MM.1S (cell line): ENCODE data around the gene KLHL15.
"Not testable (repeated sequence)": the region's sequence is repeated elsewhere in the genome, so short reads cannot be mapped to it uniquely, and the experiment has no call there.

Experiments
- DNase-seq: peaks from one replicate; pipeline ENCODE4 v3.0.0-alpha.2; 2015
- H2AFZ ChIP-seq: fragments of 300-600 bp; sonication (generic); 2 replicates; pipeline ENCODE4 v1.6.0; 2016; ENCODE audit warnings: antibody characterized with exemption, low read length
- H3F3A ChIP-seq: fragments of 300-600 bp; sonication (generic); 2 replicates; pipeline ENCODE4 v1.6.1; 2016; ENCODE audit warnings: mild to moderate bottlenecking, antibody characterized with exemption, low read length, moderate library complexity, mixed read lengths; ENCODE audit not compliant: insufficient read depth
- H3K27ac ChIP-seq: fragments of 300-600 bp; sonication (generic); 2 replicates; pipeline ENCODE4 v1.5.1; 2016; ENCODE audit warnings: mild to moderate bottlenecking, low read length
- H3K27me3 ChIP-seq: fragments of 300-600 bp; sonication (generic); replicated peaks from 2 replicates; pipeline ENCODE4 v1.6.0; 2016; ENCODE audit warnings: low read length; ENCODE audit not compliant: insufficient read depth
- H3K36me3 ChIP-seq: fragments of 300-600 bp; sonication (generic); replicated peaks from 2 replicates; pipeline ENCODE4 v1.6.1; 2016; ENCODE audit warnings: mild to moderate bottlenecking, low read length, mixed read lengths; ENCODE audit not compliant: insufficient read depth
- H3K4me1 ChIP-seq: fragments of 300-600 bp; sonication (generic); 2 replicates; pipeline ENCODE4 v1.6.1; 2016; ENCODE audit warnings: low read length, mixed read lengths
- H3K4me2 ChIP-seq: fragments of 300-600 bp; sonication (generic); 2 replicates; pipeline ENCODE4 v1.6.0; 2016; ENCODE audit warnings: low read depth, low read length
- H3K4me3 ChIP-seq: fragments of 300-600 bp; sonication (generic); 2 replicates; pipeline ENCODE4 v1.5.1; 2016; ENCODE audit warnings: low read length, mixed read lengths
- H3K79me2 ChIP-seq: fragments of 300-600 bp; sonication (generic); 2 replicates; pipeline ENCODE4 v1.6.1; 2016; ENCODE audit warnings: mixed run types, low read length, mixed read lengths
- H3K9ac ChIP-seq: fragments of 300-600 bp; sonication (generic); 2 replicates; pipeline ENCODE4 v1.6.1; 2016; ENCODE audit warnings: low read length, mixed read lengths
- H3K9me2 ChIP-seq: fragments of 300-600 bp; sonication (generic); replicated peaks from 2 replicates; pipeline ENCODE4 v1.6.1; 2016; ENCODE audit warnings: mild to moderate bottlenecking, low read length, mixed read lengths; ENCODE audit not compliant: insufficient read depth
- H3K9me3 ChIP-seq: fragments of 300-600 bp; sonication (generic); replicated peaks from 2 replicates; pipeline ENCODE4 v1.6.1; 2016; ENCODE audit warnings: mild to moderate bottlenecking, low read length, mixed read lengths; ENCODE audit not compliant: insufficient read depth
- H4K20me1 ChIP-seq: fragments of 300-600 bp; sonication (generic); 2 replicates; pipeline ENCODE4 v1.6.1; 2016; ENCODE audit warnings: mild to moderate bottlenecking, low read length, moderate library complexity, mixed read lengths; ENCODE audit not compliant: insufficient read depth
- CTCF ChIP-seq: fragments of 300-600 bp; sonication (generic); IDR thresholded peaks from 2 replicates; pipeline ENCODE4 v1.5.1; 2016; ENCODE audit warnings: antibody characterized with exemption, low read length, mixed read lengths
- EZH2 ChIP-seq: fragments of 300-600 bp; sonication (generic); optimal IDR thresholded peaks from 2 replicates; pipeline ENCODE3; 2017; ENCODE audit warnings: low read depth, mild to moderate bottlenecking, antibody characterized with exemption, low read length, mixed read lengths
- EZH2phosphoT487 ChIP-seq: fragments of 300-600 bp; sonication (generic); IDR thresholded peaks from 2 replicates; pipeline ENCODE4 v1.6.1; 2018; ENCODE audit warnings: antibody characterized with exemption, low read length

KLHL15 gene

GRCh38 chrX:23980011-23980441, 47.0 kb downstream of the KLHL15 start:
- no peaks in the 10 kb centered on the region for H3K79me2 ChIP-seq
- no peak for DNase-seq

DNA sequence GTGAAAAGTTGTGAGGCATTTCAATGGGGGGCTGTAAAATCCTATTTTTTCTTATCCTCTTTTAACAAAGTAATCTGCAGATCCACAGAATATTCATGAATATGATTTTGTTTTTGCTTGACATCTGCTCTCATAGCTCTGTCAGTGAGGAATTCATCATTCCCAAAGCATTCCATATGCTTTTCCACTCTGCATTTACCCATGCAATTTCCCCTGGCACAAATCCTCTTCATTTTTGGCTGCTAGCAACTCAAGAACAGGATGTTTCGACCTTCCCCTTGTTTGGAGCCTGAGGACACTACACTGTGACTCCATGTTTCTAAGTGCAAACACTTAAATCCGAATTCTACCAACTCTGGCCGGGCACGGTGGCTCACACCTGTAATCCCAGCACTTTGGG, 48.5 kb downstream of the KLHL15 start:
- Histone ChIP-seq H3F3A (no peaks in the 10 kb centered on the region), H3K9me3 (no peaks in the 10 kb centered on the region), H3K27me3 (no peaks in the 10 kb centered on the region), H3K4me3 (no peak overlapping the region), H2AFZ (no peak overlapping the region), H3K9me2 (no peaks in the 10 kb centered on the region), H4K20me1 (no peaks in the 10 kb centered on the region), H3K36me3 (no peaks in the 10 kb centered on the region), H3K79me2 (no peaks in the 10 kb centered on the region), H3K9ac (no peak overlapping the region), H3K4me2 (no peak overlapping the region), H3K4me1 (no peaks in the 10 kb centered on the region), H3K27ac (no peak overlapping the region)
- TF ChIP-seq CTCF (no peak), EZH2 (no peak), EZH2phosphoT487 (no peak)
- DNase-seq, result no peak

More at GRCh38 chrX:23980011-23980441, 47.0 kb downstream of the KLHL15 start:
- H3K36me3 ChIP-seq, result no peaks in the 10 kb centered on the region
- H3K4me1 ChIP-seq, result no peaks in the 10 kb centered on the region
- no peak overlapping the region for H3K9ac ChIP-seq
- no peaks in the 10 kb centered on the region for H3F3A ChIP-seq
- H4K20me1 ChIP-seq, result no peaks in the 10 kb centered on the region
- H3K4me2 ChIP-seq, result no peak overlapping the region
- no peak overlapping the region for H2AFZ ChIP-seq
- no peak for TF ChIP-seq EZH2phosphoT487
- TF ChIP-seq EZH2, result no peak
- no peak for TF ChIP-seq CTCF
- H3K4me3 ChIP-seq, result no peak overlapping the region
- H3K9me3 ChIP-seq, result no peaks in the 10 kb centered on the region
- H3K27ac ChIP-seq, result no peak overlapping the region
- no peaks in the 10 kb centered on the region for H3K27me3 ChIP-seq
- no peaks in the 10 kb centered on the region for H3K9me2 ChIP-seq

DNA sequence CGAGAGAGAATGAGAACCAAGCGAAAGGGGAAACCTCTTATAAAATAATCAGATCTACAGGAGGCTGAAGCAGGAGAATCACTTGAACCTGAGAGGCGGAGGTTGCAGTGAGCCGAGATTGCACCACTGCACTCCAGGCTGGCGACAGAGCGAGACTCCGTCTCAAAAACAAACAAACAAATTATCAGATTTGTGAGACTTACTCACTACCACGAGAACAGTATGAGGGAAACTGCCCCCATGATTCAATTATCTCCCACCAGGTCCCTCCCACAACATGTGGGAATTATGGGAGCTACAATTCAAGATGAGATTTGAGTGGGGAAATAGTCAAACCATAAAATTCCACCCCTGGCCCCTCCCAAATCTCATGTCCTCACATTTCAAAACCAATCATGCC, 61.4 kb downstream of the KLHL15 start:
- H3K27me3 ChIP-seq, H3K27ac ChIP-seq, H3K4me2 ChIP-seq, H3K9me3 ChIP-seq, H2AFZ ChIP-seq, H3K79me2 ChIP-seq, H3F3A ChIP-seq, H3K9me2 ChIP-seq, H3K36me3 ChIP-seq, H3K4me1 ChIP-seq, H3K4me3 ChIP-seq, H3K9ac ChIP-seq, H4K20me1 ChIP-seq, DNase-seq: not testable (repeated sequence)

DNA sequence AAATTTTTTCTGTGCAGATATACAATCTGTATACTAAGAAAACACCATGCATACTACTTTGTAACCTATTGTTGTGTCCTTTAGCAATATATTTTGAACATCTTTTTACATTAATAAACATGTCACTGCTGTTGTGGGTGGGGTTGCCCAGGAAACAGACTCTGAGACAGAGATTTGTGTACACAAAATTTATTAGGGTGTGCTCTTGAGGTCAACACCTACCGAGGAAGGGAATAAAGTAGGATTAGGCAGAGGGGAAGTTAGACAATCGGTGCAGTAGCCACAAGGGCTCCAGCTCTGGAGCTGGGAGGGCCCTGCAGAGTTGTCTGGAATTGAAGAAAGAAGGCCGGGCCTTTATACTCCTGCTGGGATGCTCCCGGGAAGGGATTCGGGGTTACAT, 62.8 kb downstream of the KLHL15 start:
- H3K9ac ChIP-seq, result no peak overlapping the region
- H3K9me2 ChIP-seq, result no peaks in the 10 kb centered on the region

More for the DNA sequence above, 62.8 kb downstream of the KLHL15 start:
- DNase-seq, result no peak
- no peaks in the 10 kb centered on the region for H3F3A ChIP-seq
- H3K9me3 ChIP-seq, result no peaks in the 10 kb centered on the region
- H2AFZ ChIP-seq, result no peak overlapping the region
- H3K4me1 ChIP-seq, result no peaks in the 10 kb centered on the region
- H3K4me2 ChIP-seq, result no peak overlapping the region
- H4K20me1 ChIP-seq, result no peaks in the 10 kb centered on the region
- no peak overlapping the region for H3K4me3 ChIP-seq
- H3K27ac ChIP-seq, result no peak overlapping the region
- H3K36me3 ChIP-seq, result no peaks in the 10 kb centered on the region
- no peaks in the 10 kb centered on the region for H3K27me3 ChIP-seq
- no peaks in the 10 kb centered on the region for H3K79me2 ChIP-seq
- no peak for TF ChIP-seq EZH2
- TF ChIP-seq CTCF, result no peak
- TF ChIP-seq EZH2phosphoT487, result no peak
